HUDEP-2 (cell line): ENCODE results near the gene L1CAM.

Source experiments
- DNase-seq, 76 experiments: peaks; one replicate each; lab custom pipeline; 2025; ENCODE audit not compliant: unreplicated experiment in 76 of 76; lab: John Stamatoyannopoulos, UW

Gene L1CAM

DNA sequence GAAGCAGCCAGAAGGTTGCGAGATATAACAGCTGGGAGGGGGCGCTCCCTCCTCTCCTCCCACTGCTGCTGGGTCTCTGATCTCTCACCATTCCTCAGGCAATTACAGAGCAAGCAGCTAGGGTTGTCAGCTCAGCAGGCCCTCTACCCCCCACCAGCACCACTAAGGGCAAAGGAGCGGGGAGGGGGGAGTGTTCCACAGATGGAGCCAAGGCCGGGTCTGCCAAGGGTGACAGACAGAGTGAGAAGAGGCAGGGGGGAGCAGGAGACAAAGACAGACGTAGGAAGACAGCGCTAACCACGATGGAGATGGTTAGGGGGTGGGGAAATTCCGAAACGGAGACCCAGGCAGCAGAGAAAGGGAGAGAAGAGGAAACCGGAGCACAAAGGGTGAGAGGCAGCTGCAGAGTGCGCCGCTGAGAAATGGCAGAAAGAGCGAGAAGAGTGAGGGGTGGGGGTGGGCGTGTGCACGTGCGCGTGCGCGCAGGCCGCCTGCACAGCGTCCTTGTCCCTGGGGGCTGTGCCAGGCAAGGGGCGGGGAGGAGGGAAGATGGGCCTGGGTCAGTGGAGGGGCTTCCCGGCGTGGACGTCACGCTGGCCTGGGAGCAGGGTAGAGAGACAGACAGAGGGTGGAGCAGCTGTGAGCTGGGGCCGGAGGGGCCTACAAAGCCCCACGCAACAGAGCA is 6.9 kb downstream of the L1CAM start:
- no peak for DNase-seq

DNA sequence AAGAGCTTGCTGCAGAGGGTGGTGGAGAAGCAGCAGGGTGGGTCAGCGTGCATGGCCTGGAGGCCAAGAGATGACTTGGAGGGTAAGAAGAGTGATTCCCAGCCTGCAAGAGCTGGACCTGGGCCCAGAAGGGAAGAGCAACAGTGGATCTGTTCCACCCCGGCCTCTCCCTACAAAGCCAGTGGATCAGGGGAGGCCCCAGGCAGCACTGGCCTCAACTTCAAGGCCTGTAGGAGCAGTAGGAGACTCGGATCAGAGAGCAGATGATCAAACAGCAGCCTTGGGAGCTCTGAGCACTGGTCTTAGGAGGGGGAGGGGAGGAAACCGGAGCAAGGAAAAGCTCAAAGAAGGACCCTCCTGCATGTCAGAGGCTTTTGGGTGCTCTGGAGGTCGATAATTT is 7.6 kb downstream of the L1CAM start:
- no peak for DNase-seq

DNA sequence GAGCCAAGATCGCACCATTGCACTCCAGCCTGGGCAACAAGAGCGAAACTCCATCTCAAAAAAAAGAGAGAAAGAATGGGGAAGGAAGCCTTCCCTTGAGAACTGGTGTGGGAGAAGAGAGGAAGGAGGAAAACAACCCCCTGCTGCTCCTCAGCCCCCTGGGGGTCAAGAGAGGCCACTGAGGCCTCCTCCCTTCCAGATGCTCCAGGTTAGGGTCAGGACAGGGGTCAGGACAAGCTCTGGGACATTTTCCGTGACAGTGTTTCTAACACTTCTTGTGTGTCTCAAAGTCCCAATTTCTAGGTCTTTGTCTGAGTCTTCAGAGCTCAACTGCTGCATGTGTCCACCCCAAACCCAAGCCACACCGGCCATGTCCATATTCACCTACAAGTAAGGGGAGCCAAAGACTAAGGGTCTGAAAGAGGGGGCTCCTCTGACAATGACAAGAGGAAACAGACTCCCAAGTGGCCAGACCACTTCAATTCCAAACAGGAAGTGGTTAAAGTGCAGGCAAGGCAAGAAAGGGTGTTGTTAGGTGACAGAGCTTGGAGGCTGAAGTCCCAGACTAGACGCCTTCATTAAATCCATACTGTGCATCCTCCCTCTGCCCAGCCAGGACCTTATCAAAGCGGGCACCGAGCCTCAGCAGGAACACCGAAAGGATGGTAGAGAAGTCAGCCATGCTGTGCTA is 8.3 kb downstream of the L1CAM start:
- no peak for DNase-seq

DNA sequence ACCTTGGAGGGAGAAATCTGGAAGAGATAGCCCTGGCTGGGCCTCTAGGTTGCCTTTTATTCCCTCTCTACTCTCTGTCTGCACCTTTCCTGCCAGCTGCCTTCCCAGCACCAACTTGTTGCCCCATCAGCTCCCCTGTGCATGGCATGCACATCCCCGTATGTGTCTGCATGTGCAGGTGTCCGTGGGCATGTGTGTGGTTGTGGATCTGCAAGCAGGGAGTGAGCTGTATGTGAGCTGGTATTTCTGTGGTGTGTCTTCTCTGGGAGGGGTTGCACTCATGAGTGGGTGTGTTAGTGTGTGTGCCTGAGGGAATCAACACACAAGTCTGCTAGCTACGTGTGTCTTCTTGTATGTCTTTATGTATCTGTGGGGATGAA is 9.9 kb downstream of the L1CAM start:
- DNase-seq = no peak

DNA sequence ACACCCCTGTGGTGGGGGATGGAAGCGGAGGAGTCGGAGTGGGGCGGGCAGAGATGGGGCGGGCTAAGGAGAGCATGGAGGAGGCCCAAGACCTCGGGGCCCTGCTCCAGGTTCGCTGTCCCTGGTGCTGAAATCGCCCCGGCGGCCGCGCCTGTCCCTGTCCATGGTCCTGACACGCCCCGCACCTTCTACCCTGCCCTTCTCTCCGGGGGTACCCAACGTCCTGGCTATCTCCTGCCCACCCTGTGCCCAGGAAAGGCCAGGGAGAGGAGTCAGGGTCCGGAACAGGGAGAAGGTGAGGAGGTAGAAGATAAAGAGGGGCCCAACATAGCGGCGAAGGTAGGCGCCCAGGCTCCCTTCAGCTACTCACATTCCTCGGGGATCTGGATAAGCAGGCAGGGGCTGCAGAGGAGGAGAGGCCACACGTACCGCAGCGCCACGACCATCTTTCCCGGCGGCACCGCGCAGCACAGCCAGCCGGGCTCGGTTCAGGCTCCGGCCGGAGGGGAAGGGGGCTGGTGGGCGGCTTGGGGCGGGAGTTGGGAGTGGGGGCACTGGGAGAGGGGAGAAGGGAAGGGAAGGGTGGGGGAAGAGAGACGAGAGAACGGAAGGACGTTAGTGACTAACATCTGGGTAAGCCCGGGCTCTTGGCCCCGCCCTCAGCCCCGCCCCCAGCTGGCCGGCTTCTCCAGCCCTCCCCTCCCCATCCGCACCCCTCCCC is 10.4 kb downstream of the L1CAM start:
- peak in 40 of 76 experiments; percentile 0 to 56 (median 12) for DNase-seq

DNA sequence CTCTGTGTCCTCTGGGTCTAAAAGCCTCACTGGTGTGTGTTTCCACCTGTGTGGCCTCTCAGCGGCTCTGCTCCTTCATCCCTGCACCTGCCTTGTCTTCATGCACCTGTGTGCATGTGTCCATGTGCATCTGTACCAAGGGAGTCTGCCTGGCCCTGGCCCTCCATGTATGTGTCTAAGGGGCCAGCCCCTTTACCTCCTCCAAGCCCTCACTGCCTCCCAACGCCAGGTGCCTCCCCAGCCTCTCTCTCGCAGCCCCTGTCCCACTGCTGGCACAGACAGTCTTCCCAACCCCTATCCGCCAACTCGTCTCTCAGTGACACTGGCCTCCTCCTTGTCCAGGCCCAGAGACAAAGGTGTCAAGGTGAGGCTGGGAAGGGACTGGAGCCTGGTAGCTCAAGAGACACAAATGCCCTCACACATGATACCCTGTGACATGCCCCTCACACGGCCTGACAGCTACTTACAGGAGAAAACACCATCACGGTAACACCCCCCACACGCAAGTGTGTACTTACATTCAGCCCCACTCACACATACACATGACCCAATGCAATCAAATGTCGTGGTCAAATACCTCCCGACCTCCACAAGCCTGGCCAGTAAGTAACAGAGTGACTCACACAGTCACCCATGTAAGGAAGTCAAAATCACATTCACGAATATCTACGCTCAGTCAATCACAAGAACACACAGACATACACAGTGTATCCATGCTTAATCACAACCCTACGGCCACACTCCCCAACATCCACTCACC is 11.4 kb downstream of the L1CAM start:
- DNase-seq = no peak

DNA sequence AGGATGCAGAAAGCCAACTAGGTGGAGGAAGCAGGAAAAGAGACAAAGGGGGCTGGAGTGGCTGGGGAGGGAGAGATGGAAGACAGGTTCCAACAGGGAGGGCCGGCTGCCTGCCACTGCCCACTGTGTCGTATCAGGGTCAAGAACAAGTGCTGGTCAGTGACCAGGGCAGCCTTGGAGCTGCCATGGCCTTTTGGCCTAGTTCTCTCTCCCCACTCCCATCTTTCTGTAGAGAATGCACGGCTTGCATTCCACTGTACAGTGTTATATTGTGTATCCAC is 11.9 kb downstream of the L1CAM start:
- DNase-seq = no peak

DNA sequence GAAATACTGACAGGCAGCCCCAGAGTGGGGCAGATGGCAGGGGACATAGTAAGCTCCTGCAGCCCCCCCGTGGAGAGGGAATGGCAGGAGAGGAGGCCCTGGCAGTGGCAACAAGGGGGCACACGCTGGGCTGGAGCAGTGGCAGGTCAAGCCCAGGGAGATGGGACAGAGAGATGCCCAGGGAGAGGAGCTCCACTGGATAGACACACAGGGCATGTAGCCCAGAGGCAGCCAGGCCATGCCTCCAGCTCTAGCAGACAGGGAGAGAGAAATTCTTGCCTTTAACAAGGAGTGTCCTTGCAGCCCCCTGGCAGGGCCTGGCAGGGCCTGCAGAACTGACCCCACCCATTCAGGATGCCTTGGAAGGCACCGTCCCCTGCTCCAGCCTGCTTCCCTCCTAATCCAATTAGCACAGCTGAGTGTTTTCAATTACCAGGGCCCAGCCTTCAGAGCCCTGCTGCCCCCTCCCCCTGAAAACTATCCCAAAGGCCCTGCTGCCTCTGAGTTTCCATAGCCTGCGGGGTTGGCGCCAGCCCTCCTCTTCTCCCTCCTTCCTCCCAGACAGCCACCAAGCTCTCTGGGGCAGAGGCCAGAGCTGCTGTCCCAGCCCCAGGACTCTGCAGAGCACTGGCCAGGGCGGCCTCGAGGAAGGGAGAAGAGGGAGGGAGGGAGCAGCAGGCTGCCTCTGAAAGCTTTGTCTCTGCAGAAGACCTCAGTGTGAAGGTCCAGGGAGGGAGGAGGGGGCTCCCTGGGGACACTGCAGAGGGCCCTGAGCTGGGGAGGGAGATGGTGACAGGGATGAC is 12.5 kb downstream of the L1CAM start:
- no peak for DNase-seq

DNA sequence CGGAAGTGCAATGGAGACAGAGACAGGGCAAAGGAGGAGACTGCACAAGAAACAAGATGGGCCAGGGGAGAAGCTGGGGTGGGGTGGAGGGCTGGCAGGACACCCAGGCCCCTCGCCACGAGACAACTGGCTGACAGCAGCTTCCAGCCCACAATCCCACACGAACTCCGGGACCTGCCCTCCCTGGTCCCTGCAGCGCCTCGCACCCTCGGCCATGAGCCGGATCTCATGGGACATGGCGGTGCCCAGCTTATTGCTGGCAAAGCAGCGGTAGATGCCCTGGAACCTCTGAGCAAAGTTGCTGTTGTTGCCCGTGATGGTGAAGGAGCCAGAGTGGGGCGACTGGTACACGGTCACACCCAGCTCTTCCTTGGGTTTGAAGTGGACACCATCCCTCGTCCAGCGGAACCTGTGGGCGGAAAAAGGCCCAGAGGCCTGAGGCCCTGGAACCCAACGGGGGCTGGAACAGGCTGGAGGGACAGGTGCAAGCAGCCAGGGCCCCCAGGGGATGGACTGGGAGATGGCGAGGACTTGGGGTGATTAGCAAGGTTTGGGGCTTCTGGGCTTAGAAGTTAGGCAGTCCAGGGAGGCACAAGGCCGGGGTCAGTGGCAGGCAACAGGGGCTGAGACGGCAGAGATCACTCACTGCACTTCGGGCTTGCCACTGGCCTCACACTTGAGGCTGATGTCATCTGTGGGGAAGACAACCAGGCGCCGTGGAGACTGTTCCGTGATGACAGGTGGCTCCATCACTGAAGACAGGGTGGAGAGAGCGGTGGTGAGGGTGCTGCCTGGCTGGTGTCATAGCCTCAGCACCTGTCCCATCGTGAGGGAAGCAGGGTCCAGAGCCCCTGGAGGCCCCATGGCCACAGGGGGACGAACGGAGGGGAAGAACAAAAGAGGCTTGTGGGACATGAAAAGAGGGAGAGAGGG is 13.8 kb downstream of the L1CAM start:
- DNase-seq = no peak

DNA sequence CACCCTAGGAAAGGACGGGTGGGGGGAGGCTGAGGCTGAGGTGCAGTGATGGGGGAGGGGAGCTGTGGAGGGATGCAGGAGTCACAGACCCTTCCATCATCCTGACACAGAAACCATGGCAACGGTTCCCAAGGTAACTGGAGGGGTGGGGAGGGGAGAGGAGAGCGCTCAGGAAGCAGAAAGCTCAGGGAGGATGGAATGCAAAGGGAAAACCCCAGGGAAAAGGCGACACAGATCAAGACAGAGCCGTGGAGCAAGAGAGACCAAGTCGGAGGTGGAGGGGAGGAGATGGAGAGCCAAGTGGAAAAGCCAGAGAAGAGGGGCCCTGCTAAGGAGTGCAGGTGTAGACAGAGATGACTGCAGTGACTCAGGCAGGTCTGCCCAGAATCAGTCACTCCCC is 14.5 kb downstream of the L1CAM start:
- DNase-seq = no peak

DNA sequence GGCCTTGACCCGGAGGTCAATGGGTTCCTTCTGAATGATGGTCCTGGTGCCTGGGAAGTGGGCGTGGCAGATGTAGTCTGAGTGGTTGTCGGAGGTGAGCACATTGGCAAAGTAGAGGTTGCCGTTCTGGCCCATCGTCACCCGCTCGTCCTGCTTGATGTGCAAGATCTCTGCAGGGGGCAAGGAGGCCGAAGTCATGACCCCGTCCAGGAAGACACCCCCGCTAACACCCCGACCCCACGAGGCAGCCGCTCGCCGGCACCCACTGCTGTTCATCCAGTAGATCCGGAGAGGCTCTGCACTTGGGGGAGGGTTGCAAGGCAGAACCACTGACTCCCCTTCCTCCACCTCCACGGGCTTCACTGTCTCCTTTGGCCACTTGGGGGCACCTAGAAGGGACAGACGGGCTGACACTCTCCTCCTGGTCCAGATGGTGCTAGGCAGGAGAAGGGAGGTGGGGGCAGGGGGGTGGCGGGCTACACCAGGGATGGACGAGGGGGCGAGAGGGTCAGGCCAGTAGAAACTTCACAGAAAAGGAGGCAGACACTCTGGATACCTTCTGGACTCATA is 15.1 kb downstream of the L1CAM start:
- no peak for DNase-seq

DNA sequence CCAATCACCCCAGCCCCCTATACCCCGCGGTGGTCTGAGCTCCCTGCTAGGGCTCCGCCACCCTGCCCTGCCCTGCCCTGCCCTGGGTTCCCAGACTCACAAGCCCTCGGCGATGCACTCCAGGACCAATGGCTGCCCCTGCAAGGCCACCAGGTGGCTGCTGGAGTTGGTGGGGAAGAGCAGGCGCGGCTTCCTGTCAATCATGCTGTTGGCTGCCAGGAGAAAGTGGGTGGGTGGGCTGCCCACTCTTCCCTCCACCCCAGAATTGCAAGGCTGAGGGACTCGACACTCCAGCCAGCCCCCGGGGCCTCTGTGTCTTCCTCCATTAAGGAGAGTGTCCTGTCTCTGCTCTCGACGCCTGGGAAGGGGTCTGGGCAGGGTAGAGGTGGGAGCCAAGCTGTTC is 15.7 kb downstream of the L1CAM start:
- no peak for DNase-seq

DNA sequence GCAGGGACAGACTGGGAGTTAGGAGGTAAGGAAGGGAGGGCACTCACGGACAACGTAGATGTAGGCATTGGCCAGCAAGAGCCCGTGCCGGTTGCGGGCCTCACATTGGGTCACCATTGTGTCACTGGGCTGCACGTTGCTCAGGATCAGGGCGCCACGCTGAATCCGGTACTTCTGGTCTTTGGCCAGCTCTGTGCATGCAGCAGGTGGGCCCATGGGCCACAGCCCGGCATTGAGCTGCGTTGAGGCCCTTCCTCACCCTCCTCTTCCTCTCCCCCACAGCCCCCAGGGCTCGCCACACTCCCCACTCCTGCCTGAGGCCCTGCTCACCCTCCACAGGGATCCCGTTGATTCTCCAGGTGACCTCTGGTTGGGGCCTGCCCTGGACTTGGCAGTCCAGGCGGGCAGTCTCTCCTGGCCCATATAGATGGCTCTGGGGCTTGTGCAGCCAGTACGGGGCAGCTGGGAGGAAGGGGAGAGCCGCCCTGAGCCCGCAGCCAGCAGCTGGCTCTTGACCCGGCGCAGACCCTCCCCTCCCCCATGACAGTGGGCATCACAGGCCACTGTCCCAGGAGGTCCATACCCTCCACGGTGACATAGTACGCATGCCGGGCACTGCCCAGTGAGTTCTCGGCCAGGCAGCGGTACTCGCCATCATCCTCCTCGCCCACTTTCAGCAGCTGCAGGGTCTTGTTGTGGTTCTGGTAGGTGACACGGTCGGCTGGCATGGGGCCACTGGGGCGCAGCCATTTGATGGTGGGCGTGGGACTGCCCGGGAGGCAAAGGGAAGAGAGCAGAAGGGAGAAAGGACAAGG is 16.3 kb downstream of the L1CAM start:
- DNase-seq = no peak

DNA sequence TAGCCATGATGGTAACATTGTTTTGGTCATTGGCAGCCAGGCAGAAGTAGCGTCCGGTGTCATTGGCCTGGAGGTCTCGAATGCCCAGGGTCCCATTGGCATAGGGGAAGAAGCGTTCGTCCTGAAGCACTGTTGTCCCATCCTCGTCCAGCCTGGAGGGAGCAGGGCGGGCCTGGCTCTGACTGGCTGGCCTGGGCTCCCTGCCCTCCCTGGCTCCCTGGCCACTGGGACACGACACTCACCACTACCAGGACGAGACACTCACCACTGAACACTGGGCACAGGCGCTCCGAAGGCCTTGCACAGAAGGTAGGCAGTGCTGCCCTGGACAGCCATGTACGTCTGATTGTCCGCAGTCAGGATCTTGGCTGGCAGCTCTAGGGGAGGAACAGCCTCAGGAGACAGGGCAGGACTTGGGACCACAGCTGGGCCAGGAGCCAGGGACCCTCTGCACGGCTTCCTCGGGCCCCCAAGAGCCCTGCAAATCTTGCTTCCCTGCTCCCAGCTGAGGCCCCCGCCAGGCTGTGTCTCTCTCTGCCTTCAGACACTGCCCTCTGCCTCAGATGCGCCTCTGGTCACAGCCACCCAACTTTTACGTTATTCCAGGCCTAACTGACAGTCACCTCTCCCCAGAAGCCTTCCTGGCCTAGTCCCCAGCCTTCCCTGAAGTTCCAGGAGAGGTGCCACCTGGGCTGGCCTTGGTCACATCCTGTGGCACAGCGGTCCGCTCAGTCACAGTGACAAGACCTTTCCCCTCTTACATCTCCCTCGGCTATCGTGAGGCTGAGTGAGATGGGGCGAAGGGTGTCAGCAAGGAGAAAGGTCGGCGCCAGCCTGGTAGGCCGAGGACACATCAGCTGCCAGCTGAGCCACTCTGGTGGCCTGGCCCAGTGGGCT is 17.1 kb downstream of the L1CAM start:
- no peak for DNase-seq

DNA sequence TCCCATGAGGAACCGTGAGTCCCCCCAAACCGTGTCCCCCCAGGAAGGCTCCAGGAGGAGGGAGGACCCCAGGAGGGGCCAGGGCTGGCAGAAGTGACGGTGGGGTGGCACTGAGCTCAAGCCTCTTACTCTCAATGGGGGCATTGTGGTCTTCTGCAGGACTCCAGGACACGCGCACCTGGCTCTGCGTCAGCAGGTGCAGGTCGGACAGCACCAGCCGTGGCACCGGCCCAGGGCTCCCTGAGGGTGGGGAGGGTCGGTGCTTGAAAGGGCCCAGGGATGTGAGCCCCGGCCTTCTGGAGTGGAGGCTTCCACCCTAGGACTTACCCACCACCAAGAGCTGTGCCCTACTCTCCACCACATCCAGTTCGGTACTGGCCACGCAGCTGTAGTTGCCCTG is 18.3 kb downstream of the L1CAM start:
- no peak for DNase-seq

DNA sequence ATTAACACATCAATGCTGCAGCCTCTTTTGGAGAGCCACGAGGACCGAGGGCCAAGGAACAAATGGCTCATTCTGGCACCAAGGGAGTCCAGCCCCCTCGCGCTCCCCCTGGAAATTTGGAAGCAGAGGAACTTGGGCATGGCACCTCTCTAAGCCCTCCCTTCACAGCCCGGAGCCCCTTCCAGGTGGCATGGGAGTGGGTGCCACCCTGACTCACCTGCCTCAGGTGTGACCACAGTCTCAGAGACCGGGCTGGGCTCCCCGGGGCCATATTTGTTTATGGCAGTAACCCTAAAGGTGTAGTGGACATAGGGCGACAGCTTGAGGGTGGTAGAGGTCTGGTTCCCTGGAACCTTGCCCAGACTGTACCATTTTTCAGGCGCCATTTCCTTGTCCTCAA is 18.8 kb downstream of the L1CAM start:
- no peak for DNase-seq

DNA sequence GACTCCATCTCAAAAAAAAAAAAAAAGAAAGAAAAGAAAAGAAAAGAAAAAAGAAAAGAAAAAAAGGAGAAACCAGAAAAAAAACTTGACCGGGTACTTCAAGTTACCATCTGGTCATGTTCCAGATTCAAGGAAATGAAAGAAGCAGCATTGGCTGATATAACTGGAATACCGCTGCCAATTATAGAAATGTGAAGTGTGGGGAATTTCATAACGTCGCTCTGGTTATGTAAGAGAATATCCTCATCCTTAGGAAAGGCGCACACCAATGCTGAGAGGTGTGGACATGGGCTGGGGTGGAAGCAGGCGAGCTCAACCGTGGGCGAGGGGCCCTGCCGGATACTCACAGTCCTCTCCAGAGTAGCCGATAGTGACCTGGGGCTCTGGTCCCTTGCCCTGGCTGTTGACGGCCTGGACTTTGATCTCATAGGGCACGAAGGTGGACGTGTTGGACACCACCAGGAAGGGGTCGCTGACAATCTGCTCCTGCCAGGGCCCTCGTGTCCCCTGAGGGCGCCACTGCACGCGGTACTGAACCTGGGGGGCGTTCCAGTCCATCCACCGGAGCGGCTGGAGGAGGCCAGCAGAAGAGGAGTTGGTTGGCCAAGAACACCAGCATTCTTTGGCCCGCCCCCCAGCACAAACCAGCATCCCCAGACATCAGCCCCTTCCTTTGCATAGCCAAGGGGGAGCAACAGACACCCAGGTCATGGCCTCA is 19.5 kb downstream of the L1CAM start:
- no peak for DNase-seq
